ENCODE measurements around the gene H6PD.

Gene H6PD

GRCh38 chr1:9278585-9279153 is 44.1 kb downstream of the H6PD start:
- DNase-seq (ENCODE audit: low read depth): no peak

GRCh38 chr1:9279172-9279840 is 44.7 kb downstream of the H6PD start:
- DNase-seq (ENCODE audit: low read depth): no peak

- DNase-seq (ENCODE audit: low read depth): peak; percentile 43
Observed at GRCh38 chr1:9280015-9280860, 45.7 kb downstream of the H6PD start.

- no peak for DNase-seq (ENCODE audit: low read depth)
Observed at GRCh38 chr1:9281071-9281827, 46.7 kb downstream of the H6PD start.

GRCh38 chr1:9281908-9282695 is 47.5 kb downstream of the H6PD start:
- no peak for DNase-seq (ENCODE audit: low read depth)

GRCh38 chr1:9282696-9282955 is 48.1 kb downstream of the H6PD start:
- DNase-seq (ENCODE audit: low read depth): no peak

- no peak for DNase-seq (ENCODE audit: low read depth)
Observed at GRCh38 chr1:9284061-9284460, 49.5 kb downstream of the H6PD start.

GRCh38 chr1:9286556-9286955 is 52.0 kb downstream of the H6PD start:
- no peak for DNase-seq (ENCODE audit: low read depth)

GRCh38 chr1:9289090-9289534 is 54.5 kb downstream of the H6PD start:
- peak; percentile 58 for DNase-seq (ENCODE audit: low read depth)

- no peak for DNase-seq (ENCODE audit: low read depth)
Observed at GRCh38 chr1:9289711-9290485, 55.3 kb downstream of the H6PD start.

GRCh38 chr1:9291914-9292360 is 57.4 kb downstream of the H6PD start:
- no peak for DNase-seq (ENCODE audit: low read depth)

- peak; percentile 38 for DNase-seq (ENCODE audit: low read depth)
Observed at GRCh38 chr1:9292361-9293240, 58.0 kb downstream of the H6PD start, which contains the start of gene SPSB1. TSS of gene SPSB1 (plus strand) at chr1:9292894. CDS start at chr1:9355892, 62,998 bp downstream.

GRCh38 chr1:9293241-9293532 is 58.6 kb downstream of the H6PD start:
- DNase-seq (ENCODE audit: low read depth): no peak

GRCh38 chr1:9293533-9294404 is 59.2 kb downstream of the H6PD start:
- no peak for DNase-seq (ENCODE audit: low read depth)

- DNase-seq (ENCODE audit: low read depth): no peak
Observed at GRCh38 chr1:9294405-9294773, 59.8 kb downstream of the H6PD start.

- DNase-seq (ENCODE audit: low read depth): no peak
Observed at GRCh38 chr1:9294910-9295636, 60.5 kb downstream of the H6PD start.

- DNase-seq (ENCODE audit: low read depth): no peak
Observed at GRCh38 chr1:9295884-9296283, 61.3 kb downstream of the H6PD start.

- DNase-seq (ENCODE audit: low read depth): no peak
Observed at GRCh38 chr1:9296850-9297249, 62.3 kb downstream of the H6PD start.
